IPS-15b (cell line): Measurements from ENCODE around the gene FUT9.

Experiments
- H3K27me3 ChIP-seq: one replicate; pipeline ENCODE4 v1.6.1; 2013; ENCODE audit warnings: low read length; ENCODE audit not compliant: control insufficient read depth, insufficient read depth
- H3K36me3 ChIP-seq: one replicate; pipeline ENCODE4 v1.6.1; 2013; ENCODE audit warnings: low read length; ENCODE audit not compliant: control insufficient read depth, insufficient read depth
- H3K4me1 ChIP-seq: one replicate; pipeline ENCODE4 v1.6.1; 2013; ENCODE audit warnings: mild to moderate bottlenecking, low read length; ENCODE audit not compliant: control insufficient read depth, insufficient read depth
- H3K4me3 ChIP-seq: one replicate; pipeline ENCODE4 v1.5.1; 2013; ENCODE audit warnings: low read depth, low read length
- H3K9ac ChIP-seq: one replicate; pipeline ENCODE4 v1.6.1; 2013; ENCODE audit warnings: low read depth, mild to moderate bottlenecking, low read length
- H3K9me3 ChIP-seq: one replicate; pipeline ENCODE4 v1.6.1; 2013; ENCODE audit warnings: mild to moderate bottlenecking, low read length; ENCODE audit not compliant: control insufficient read depth, insufficient read depth

The FUT9 gene

GRCh38 chr6:96015518-96016333, at the start of gene FUT9:
FUT9 (plus strand) TSS chr6:96015974; CDS start chr6:96203156, 187,182 bp downstream.
- no peaks in the 10 kb centered on the region for H3K36me3 ChIP-seq
- H3K4me1 ChIP-seq: peaks cover 7% of the 10 kb centered on the region
- H3K9ac ChIP-seq: peak within 1 kb of the TSS; percentile 70
- H3K9me3 ChIP-seq: no peaks in the 10 kb centered on the region
- peak within 1 kb of the TSS; percentile 90 for H3K4me3 ChIP-seq
- peaks cover 33% of the 10 kb centered on the region for H3K27me3 ChIP-seq

GRCh38 chr6:95967594-95967993, 48.2 kb upstream of the FUT9 start:
- no peaks in the 10 kb centered on the region for H3K4me1 ChIP-seq
- H3K4me3 ChIP-seq: no peak overlapping the region
- no peaks in the 10 kb centered on the region for H3K27me3 ChIP-seq
- H3K9ac ChIP-seq: no peak overlapping the region
- no peaks in the 10 kb centered on the region for H3K36me3 ChIP-seq
- H3K9me3 ChIP-seq: no peaks in the 10 kb centered on the region

- Histone ChIP-seq H3K4me3 (no peak overlapping the region), H3K4me1 (no peaks in the 10 kb centered on the region), H3K36me3 (no peaks in the 10 kb centered on the region), H3K27me3 (no peaks in the 10 kb centered on the region), H3K9ac (no peak overlapping the region), H3K9me3 (no peaks in the 10 kb centered on the region)
These were observed 41.8 kb upstream of the FUT9 start for GRCh38 chr6:95973976-95974375.

- H3K9ac ChIP-seq: no peak overlapping the region
- no peaks in the 10 kb centered on the region for H3K36me3 ChIP-seq
- no peak overlapping the region for H3K4me3 ChIP-seq
- H3K27me3 ChIP-seq: no peaks in the 10 kb centered on the region
- no peaks in the 10 kb centered on the region for H3K4me1 ChIP-seq
- H3K9me3 ChIP-seq: no peaks in the 10 kb centered on the region
These were observed 37.5 kb upstream of the FUT9 start for GRCh38 chr6:95978230-95978629.

- Histone ChIP-seq H3K36me3 (no peaks in the 10 kb centered on the region), H3K4me1 (no peaks in the 10 kb centered on the region), H3K4me3 (no peak overlapping the region)
These were observed 23.9 kb upstream of the FUT9 start for GRCh38 chr6:95991906-95992305.

GRCh38 chr6:95994151-95994550, 21.6 kb upstream of the FUT9 start:
- no peaks in the 10 kb centered on the region for H3K4me1 ChIP-seq
- no peak overlapping the region for H3K4me3 ChIP-seq
- H3K9ac ChIP-seq: no peak overlapping the region
- no peaks in the 10 kb centered on the region for H3K27me3 ChIP-seq
- no peaks in the 10 kb centered on the region for H3K9me3 ChIP-seq
- no peaks in the 10 kb centered on the region for H3K36me3 ChIP-seq

More at GRCh38 chr6:95991906-95992305, 23.9 kb upstream of the FUT9 start:
- Histone ChIP-seq H3K27me3 (no peaks in the 10 kb centered on the region), H3K9me3 (no peaks in the 10 kb centered on the region), H3K9ac (no peak overlapping the region)

GRCh38 chr6:95998133-95998532, 17.6 kb upstream of the FUT9 start:
- Histone ChIP-seq H3K4me1 (no peaks in the 10 kb centered on the region), H3K36me3 (no peaks in the 10 kb centered on the region), H3K27me3 (no peaks in the 10 kb centered on the region), H3K4me3 (no peak overlapping the region), H3K9me3 (no peaks in the 10 kb centered on the region), H3K9ac (no peak overlapping the region)

- no peaks in the 10 kb centered on the region for H3K36me3 ChIP-seq
- no peaks in the 10 kb centered on the region for H3K9me3 ChIP-seq
- no peak overlapping the region for H3K4me3 ChIP-seq
- H3K4me1 ChIP-seq: no peaks in the 10 kb centered on the region
- H3K27me3 ChIP-seq: no peaks in the 10 kb centered on the region
- no peak overlapping the region for H3K9ac ChIP-seq
These were observed 13.7 kb upstream of the FUT9 start for GRCh38 chr6:96001891-96002575.

- Histone ChIP-seq H3K4me3 (no peak overlapping the region), H3K9me3 (no peaks in the 10 kb centered on the region), H3K27me3 (no peaks in the 10 kb centered on the region), H3K4me1 (no peaks in the 10 kb centered on the region), H3K36me3 (no peaks in the 10 kb centered on the region), H3K9ac (no peak overlapping the region)
These were observed 13.2 kb upstream of the FUT9 start for GRCh38 chr6:96002576-96002910.

GRCh38 chr6:96002912-96003311, 12.9 kb upstream of the FUT9 start:
- Histone ChIP-seq H3K36me3 (no peaks in the 10 kb centered on the region), H3K27me3 (no peaks in the 10 kb centered on the region), H3K9me3 (no peaks in the 10 kb centered on the region), H3K4me1 (no peaks in the 10 kb centered on the region), H3K9ac (no peak overlapping the region), H3K4me3 (no peak overlapping the region)

- Histone ChIP-seq H3K36me3 (no peaks in the 10 kb centered on the region), H3K9ac (no peak overlapping the region), H3K4me3 (no peak overlapping the region), H3K27me3 (no peaks in the 10 kb centered on the region), H3K4me1 (no peaks in the 10 kb centered on the region), H3K9me3 (no peaks in the 10 kb centered on the region)
These were observed 8.1 kb upstream of the FUT9 start for GRCh38 chr6:96007663-96008062.

GRCh38 chr6:96013531-96013930, 2.2 kb upstream of the FUT9 start:
- H3K4me3 ChIP-seq: no peak overlapping the region
- H3K9me3 ChIP-seq: no peaks in the 10 kb centered on the region
- no peak overlapping the region for H3K9ac ChIP-seq
- no peaks in the 10 kb centered on the region for H3K36me3 ChIP-seq
- peaks cover 7% of the 10 kb centered on the region for H3K4me1 ChIP-seq
- H3K27me3 ChIP-seq: peaks cover 33% of the 10 kb centered on the region
